GM18499 (cell line): ENCODE measurements around the gene MGAT5B.
"Not testable (repeated sequence)": the region's sequence is repeated elsewhere in the genome, so short reads cannot be mapped to it uniquely, and the experiment has no call there.

ENCODE experiments used
- ATAC-seq: cut with Tn5 transposase; IDR thresholded peaks from one replicate; pipeline ENCODE4 v1.9.1; 2021; ENCODE audit warnings: moderate number of reproducible peaks; ENCODE audit not compliant: insufficient read depth, unreplicated experiment

Gene MGAT5B

DNA sequence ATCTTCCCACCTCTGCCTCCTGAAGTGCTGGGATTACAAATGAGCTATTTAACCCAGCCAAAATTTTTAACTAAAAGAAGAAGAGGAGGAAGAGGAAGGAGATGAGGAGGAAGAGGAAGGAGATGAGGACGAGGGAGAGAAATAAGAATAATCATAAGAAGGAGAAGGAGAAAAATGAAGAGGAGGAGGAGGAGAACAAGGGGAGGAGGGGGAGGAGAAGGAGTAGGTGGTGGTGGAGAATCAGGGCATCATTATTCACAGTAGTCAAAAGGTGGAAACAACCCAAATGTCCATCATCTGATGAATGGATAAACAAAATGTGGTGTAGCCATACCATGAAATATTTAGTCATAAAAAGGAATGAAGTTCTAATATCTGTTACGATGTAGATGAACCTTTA lies 21.2 kb upstream of the MGAT5B start:
- ATAC-seq, result no peak

DNA sequence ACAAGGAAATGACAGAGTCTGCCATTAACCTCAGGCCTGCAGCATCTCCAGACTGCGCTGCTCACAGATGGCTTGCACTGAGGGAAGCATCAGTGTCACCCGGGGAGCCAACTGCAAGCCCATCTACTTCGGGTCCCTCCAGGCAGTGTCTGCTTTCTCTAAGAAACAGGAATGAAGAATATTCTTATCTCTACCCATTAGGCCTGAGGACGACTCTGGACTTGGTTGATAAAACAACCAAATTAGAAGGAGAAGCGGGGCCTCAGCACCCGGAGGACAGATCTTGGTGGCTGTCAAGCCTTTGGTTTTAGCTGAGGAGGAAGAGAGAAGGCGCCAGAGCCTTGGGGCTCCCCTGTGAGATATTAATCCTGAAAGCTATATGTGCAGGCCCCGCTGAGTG lies 19.5 kb upstream of the MGAT5B start:
- ATAC-seq, result no peak

DNA sequence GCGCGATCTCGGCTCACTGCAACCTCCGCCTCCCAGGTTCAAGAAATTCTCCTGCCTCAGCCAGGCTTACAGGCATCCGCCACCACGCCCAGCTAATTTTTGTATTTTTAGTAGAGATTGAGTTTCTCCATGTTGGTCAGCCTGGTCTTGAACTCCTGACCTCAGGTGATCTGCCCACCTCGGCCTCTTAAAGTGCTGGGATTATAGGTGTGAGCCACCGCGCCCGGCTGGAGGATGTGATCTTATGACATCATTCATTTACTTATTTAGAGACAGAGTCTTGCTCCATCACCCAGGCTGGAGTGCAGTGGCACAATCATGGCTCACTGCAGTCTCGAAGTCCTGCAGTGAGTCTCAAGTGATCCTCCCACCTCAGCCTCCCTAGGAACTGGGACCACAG lies 19.0 kb upstream of the MGAT5B start:
- not testable (repeated sequence) for ATAC-seq

DNA sequence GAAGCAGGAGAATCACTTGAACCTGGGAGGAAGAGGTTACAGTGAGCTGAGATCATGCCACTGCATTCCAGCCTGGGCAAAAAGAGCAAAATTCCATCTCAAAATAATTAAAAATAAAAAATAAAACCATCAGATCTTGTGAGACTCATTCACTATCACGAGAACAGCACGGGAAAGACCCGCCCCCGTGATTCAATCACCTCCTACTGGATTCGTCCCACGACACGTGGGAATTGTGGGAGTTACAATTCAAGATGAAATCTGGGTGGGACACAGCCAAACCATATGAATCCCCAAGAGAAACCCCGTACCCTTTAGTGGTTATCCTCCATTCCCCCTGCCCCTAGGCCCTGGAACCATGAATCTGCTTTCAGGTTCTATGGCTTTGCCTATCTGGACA lies 15.4 kb upstream of the MGAT5B start:
- ATAC-seq, result no peak

DNA sequence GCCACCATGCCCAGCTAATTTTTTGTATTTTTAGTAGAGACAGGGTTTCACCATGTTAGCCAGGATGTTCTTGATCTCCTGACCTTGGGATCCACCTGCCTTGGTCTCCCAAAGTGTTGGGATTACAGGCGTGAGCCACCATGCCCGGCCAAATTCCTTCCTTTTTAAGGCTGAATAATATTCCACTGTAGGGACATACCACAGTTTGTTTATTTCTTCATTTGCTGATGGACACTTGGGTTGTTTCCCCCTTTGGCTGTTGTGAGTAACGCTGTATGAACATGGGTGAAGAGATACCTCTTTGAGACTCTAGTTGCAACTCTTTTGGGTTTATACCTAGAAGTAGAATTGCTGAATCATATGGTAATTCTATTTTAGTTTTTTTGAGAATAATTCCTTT lies 13.1 kb upstream of the MGAT5B start:
- ATAC-seq, result no peak

DNA sequence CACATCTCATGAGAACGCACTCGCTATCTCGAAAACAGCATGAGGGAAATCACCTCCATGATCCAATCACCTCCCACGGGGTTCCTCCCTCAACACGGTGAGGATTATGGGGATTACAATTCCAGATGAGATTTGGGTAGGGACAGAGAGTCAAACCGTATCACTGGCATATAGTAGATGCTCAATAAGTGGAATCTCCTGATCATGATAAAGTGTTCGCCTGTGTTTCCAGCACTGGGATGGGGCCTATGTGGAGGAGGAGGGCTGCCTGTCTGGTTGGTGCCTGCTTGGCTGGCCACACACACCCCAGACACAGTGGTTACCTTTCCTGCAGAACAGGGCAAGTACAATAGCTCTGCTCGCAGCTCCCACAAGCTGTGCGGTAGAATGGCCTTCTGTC lies 6.1 kb upstream of the MGAT5B start:
- no peak for ATAC-seq

DNA sequence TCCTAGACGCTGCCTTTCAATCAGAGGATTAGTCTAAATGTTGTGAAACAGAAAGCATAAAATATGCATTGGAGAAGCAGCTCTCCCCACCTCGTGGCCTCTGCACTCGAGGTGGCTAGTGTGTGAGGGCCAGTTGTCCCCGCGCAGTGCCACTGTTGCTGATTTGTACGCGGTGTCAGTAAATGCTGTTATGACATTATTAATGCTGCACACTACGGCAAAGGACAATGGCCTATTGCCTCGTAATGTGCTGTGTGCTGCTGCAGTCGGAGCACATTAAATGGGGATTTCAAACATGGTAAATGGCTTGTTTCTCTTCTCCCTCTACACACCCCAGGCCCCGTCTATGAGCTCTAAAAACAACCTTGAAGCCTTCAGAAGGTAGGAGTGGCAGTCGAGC lies 5.7 kb upstream of the MGAT5B start:
- no peak for ATAC-seq

DNA sequence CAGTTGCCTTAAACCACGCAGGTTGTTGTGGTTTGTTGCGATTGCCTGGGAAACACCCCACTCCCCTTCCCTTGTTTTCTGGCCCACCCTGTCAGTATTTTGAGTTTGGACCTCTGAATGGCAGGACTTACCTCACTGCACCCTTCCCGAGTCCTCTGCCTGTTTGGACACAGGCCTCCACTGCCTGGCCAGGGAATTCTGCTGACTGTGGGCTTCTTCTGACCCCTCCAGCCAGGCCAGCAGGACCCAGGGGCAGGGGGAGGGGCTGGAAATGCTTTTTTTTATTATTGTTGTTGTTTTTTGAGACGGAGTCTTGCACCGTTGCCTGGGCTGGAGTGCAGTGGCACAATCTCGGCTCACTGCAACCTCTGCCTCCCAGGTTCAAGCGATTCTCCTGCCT lies 4.2 kb upstream of the MGAT5B start:
- no peak for ATAC-seq

DNA sequence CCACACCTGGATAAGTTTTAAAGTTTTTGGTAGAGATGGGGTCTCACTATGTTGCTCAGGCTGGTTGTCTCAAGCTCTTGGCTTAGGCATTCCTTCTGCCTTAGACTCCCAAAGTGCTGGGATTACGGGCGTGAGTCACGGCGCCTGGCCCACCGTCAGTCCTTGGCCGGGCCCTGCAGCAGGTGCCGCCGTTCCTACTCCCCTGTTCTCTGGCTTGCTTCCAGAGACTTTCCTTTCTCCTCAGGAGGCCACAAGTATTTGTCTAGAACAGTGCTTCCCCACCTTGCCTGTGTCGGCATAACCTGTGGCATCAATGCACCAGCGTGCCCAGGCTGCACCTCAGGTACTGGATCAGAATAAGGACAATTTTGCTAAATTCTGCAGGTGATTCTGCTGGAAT lies 3.0 kb upstream of the MGAT5B start:
- no peak for ATAC-seq

DNA sequence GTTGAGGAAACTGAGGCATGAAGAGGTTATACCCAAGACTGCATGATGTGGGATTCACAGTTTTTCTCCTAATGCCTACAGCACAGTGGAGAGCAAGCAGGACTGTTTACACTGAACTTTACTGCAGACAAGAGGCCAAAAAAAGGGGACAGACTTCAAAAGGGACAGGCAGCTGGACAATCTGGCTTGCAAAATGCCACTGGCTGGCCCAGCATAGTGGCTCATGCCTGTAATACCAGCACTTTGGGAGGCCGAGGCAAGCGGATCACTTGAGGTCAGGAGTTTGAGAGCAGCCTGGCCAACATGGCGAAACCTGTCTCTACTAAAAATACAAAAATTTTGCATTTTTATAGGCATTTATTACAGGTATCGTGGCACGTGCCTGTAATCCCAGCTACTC lies 2.0 kb upstream of the MGAT5B start:
- ATAC-seq, result no peak

DNA sequence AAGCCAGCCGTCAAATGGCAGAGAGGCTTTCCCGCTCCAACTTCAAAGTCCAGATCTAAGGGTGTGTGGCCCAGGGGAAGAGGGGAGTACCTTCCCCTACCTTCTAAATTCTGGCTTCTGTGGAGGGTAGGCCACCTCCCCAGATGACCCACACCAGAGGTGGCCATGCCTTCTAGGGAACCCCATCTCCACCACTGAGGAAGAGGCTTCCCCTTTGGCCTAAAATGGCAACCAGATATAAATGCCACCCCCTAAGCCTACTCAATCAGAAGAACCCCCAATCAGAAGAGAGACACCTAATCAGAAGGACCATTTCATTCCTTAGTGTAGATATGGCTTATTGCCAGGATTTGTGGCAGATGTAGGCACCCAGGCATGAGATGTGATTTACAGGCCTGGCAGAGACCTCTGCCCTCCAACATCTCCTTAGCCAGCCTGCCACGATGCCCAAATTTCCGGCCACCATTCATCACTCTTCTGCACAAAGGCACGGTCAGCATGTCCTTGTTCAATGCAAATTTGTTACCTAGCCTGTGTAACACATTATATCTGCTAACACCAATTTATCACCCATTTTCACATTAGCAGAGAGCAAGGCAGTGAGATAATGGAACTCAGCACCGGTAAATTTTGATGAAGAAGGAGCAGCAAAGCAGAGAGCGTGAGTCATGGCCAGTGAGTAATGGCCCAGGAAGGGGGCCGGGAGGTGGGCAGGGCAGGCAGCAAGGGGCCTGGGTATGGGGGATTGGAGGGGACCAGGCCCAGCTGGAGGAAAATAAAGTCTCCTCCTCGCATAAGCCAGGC lies 1.2 kb upstream of the MGAT5B start:
- no peak for ATAC-seq

DNA sequence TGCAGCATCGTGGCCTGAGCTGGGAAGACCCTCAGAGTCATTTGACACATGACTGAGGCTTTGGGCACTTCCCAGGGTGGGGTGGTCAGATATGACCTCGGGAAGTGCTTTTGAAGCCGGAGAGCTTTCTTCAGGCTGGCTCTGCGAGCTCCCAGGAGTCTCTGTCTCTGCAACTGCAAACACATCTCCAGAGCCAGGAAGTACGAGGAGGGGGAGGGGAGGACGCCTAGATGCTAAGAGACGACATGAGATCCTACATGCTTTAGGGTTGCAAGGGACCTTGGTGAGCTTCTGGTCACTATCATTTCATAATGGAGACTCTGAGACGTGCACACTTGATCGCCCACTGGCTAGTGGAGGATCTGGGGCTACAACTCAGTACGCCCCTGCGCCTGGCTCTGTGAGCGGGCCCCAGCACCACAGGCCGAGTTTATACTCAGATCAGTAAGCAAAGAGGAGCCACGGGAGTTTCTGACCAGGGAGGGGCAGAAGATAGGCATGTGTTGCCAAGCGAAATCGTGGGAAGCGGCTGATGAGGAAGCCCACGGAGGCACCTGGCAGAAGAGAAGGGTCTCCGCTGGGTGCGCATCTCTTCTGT lies 527 bp upstream of the MGAT5B start:
- no peak for ATAC-seq

DNA sequence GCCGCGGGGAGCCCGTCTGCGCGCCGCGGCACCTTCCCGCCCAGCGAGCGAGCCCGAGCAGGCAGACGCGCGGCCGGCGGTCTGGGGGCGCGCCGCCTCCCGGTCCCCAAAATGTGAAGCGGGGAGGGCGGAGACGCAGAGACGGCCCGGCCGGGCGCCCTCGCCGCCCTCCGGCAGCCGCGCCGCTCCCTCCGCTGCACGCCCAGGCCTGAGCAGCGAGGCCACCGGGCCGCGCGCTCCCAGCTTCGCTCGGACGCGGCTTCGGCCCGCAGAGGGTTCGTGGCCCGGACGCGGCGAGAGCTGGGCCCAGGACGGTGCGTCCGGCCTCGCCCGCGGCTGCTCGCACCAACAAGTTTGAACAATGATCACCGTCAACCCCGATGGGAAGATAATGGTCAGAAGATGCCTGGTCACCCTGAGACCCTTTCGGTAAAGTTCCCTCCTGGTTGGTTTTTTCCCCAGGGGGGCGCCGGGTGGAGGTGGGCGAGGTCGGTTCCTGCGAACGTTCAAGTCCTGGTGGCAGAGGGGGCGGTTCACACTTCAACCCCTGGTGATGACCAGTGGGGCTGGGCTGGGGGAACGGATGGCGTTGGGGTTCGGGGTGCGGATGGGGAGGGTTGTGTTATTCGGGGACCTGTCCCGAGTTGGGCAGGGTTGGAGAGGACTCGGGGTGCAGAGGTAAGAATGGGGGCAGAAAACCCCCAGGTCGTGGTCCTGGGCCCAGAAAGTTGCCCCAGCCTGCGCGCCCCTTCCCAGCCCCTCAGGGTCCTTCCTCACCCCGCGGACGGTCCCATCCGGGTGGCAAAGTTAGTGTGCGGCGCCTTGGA lies 678 bp downstream of the MGAT5B start:
- ATAC-seq, result no peak

DNA sequence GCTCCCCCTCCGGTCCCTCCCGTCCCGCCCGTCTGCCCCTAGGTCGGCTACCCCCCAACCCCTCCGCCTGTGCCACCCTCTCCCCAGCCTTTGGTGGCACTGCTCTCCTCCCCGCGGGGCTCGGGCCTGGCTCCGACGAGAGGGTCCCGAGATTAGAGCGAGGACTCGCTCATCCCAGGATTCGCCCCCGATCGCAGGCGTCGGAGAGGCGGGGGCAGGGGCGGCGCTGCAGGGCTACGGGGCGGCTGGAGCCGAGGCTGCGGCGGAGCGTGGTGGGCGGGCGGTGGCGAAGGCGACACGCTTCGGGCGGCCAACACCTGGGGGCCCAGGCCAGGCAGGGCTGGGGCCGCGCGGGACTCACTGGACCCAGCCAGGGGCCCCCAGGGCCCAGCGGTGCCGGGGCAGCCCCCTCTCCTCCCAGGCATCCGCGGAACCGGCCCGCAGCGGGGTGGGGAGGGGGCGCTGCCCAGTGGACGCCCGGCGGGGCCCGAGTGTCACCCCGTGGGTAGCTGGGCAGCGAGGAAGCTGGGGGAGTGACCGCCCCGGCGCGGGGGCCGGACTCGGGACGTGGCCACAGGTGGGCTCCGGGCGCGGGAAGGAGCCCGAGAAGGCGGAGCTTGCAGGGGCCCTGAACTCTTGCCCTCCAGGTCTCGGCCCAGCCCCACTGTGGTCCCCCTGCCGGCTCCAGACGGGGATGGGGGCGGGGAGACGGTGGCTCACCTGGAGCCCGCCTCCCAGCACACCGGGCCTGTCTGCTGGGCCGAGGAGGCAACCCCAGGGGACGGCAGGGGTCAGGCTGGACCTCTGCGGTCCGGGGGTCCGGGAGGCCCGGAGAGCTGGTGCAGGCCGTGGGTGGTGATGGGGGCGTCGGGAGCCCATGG lies 1.5 kb downstream of the MGAT5B start:
- ATAC-seq, result no peak

DNA sequence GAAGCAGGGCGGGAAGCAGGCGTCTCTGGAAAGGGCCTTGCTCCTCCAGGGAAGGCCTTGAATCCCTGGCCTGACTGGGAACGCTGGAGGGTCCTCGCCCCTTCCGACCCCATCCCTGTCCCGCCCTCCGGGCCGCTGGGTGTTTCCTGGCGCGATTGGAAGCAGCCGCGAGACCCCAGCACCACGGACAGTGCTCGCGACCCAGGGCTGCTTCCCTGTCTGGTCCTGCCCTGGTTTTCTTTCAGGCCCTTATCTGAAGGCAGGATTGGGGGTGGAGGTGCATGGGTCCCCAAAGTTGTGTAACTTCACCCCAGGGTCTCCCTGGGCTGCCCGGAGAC lies 2.1 kb downstream of the MGAT5B start:
- no peak for ATAC-seq

DNA sequence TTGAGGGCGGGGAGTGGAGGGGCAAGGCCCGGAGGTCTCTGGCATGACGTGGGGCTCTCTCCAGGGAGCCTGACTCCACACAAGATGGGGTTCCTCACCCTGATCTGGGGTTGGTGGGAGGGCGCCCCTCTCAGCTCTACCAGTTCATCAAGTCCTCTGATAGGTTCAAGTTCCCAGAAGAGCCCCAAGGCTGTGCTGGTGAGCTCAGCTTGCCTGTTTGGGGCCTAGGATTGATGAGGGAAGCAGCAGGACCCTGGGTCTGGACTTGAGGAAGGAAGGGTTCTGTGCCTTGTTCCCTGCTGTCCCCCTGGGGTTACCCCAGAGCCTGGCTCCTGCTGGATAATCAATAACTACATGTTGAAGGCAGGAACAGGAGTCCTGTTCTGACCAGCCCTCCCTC lies 3.5 kb downstream of the MGAT5B start:
- ATAC-seq, result no peak

DNA sequence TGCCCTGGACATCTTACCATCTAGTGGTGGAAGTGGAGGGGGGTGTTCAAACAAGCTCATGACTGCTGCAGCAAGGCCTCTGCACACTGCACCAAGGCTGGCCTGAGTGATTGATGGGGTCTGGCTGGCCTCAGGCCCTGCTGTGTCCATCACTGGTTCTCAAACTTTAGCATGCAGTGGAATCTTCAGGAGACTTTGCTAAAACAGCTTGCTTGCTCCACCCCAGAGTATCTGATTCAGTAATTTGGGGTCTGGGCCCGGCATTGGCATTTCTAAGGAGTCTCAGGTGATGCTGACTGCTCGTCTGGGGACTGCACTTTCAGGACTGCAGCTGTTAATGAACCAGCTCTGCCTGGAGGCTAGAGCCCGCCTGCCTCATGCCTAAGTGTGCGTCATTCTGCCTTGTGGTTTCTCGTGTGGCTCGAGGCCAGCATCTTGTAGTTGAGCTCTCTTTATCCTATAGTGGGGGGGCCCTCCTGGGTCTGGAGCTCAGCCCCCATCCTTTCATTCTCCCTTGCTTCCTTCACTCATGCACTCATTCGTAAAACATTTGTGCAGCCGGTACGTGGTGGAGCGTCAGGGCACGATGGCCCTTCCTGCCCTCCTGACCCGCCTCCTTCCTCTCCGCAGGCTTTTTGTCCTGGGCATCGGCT lies 4.1 kb downstream of the MGAT5B start:
- ATAC-seq, result no peak

DNA sequence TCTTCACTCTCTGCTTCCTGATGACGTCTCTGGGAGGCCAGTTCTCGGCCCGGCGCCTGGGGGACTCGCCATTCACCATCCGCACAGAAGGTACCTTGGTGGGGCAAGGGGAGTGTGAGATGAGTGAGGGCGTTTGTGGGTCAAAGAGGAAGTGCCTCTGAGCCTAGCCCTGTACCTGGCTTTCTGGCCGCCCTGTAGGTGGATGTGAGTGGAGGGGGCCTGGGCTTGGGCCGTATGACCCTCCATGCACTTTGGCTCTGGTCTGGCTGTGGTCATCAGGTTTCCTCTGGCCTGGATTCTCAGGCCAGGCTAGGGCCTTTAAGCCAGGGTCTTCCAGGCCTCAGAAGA lies 4.6 kb downstream of the MGAT5B start:
- no peak for ATAC-seq

DNA sequence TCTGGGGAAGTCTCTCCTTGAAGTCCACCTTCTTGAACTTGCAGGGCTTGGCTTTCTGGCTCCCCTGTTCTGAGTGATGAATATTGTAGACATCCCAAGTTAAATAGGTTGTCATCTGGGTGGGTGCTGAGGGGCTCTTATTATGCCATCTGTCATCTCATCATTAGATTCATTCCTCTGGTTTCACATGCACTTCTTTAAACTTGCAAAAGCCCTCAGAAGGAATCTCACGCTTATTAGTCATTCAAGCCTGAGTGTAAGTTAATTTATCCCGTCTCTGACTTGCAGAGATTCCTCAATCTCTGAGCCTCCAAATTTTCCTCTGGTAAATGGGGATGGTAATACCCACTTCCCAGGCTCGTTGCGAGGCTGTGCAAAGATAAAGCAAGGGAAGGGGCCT lies 5.7 kb downstream of the MGAT5B start:
- ATAC-seq, result no peak

DNA sequence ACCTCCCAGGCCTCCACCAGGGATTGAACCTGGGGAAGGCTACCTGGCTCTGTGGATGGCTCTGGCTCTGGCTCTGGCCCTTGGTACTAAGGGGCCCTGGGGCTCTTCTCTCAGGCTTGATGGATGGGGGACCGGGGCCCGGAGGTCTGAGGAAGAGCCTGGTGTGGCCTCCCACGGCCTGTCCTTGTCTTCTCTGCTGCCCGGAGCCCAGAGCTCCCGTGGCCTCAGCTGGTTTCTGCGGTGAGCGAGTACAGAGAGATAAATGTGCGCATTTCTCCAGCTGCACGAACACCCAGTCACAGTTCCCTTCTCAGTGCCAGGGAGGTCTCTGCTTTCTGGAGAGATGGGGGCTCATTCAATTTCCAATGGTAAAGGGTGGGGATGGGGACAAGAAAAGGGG lies 9.2 kb downstream of the MGAT5B start:
- ATAC-seq, result no peak
